Erythroblast (primary cell): Measurements from ENCODE around the gene CYB561D1.

Source experiments
- GATA1 ChIP-seq: IDR thresholded peaks from 2 replicates; pipeline ENCODE4 v1.6.1; 2011; ENCODE audit warnings: low read depth, mild to moderate bottlenecking, control low read depth, low read length, moderate library complexity
- POLR2A ChIP-seq: IDR thresholded peaks from 2 replicates; pipeline ENCODE4 v1.6.1; 2011; ENCODE audit warnings: mild to moderate bottlenecking, low read length

GRCh38 chr1:109534307-109534858, 40.5 kb downstream of the CYB561D1 start:
- TF ChIP-seq POLR2A (no peak), GATA1 (no peak)
